ENCODE data around the gene PRKG1. TPM values are rescaled to one million over a fixed set of nuclear protein-coding genes. Genes with fewer than 3 reads are reported as not detected.

The PRKG1 gene
- total and polyA plus RNA-seq, 2 of the 4 experiments (the other 2 are of a cell fraction), result 3.5 to 18.3 TPM

GRCh38 chr10:51687296-51687695, 613.0 kb downstream of the PRKG1 start:
- BruUV-seq (replicated peaks), result no TSS peak
- peaks cover 5% of the 10 kb centered on the region; the same call in 1 of the 2 replicates for H3K4me1 ChIP-seq (ENCODE audit: control insufficient read depth, insufficient read depth, low read length)
- no peak overlapping the region for H2AFZ ChIP-seq (replicated peaks; ENCODE audit: low read length, poor library complexity)
- no peak overlapping the region for H2BK20ac ChIP-seq (ENCODE audit: low read depth, low read length)
- CTCF ChIA-PET, result no interaction called here
- H3K27ac ChIP-seq (ENCODE audit: insufficient read depth, low read length), result no peak overlapping the region
- H2BK5ac ChIP-seq (ENCODE audit: low read depth, low read length, poor library complexity, severe bottlenecking), result no peak overlapping the region
- intact Hi-C loops (cut with micrococcal nuclease), result no loop called here
- H4K8ac ChIP-seq (ENCODE audit: low read depth in 2 of 2, low read length in 2 of 2), result no peak overlapping the region
- H4K20me1 ChIP-seq (ENCODE audit: insufficient read depth, low read length), result no peaks in the 10 kb centered on the region
- H3K9ac ChIP-seq (ENCODE audit: low read depth, low read length), result no peak overlapping the region
- no peak overlapping the region for H4K91ac ChIP-seq (ENCODE audit: insufficient read depth, low read depth, low read length)
- H2AK5ac ChIP-seq (ENCODE audit: low read depth, low read length), result no peak overlapping the region
- no peak overlapping the region for H3K4ac ChIP-seq (ENCODE audit: low read depth, low read length)
- no peaks in the 10 kb centered on the region for H3K9me3 ChIP-seq (ENCODE audit: control insufficient read depth, insufficient read depth, low read length)
- peaks cover 7% of the 10 kb centered on the region; the same call in 1 of the 2 replicates for H3K9me1 ChIP-seq (ENCODE audit: insufficient read depth, low read length)
- H3K18ac ChIP-seq (ENCODE audit: low read depth, low read length), result no peak overlapping the region
- no CpG with 5 or more reads among the region's 1 CpG for WGBS, 2 experiments (ENCODE audit: extremely low coverage in 2 of 2, insufficient read length in 1 of 2)
- H3K36me3 ChIP-seq (ENCODE audit: control insufficient read depth, insufficient read depth, low read length), result no peaks in the 10 kb centered on the region
- no peak for TF ChIP-seq CHD1 (IDR thresholded peaks at IDR 0.05; ENCODE audit: low read depth, low read length)
- TF ChIP-seq RAD21 (IDR thresholded peaks at IDR 0.05; ENCODE audit: low read length), result no peak
- TF ChIP-seq CTCF (conservative IDR thresholded peaks at IDR 0.05; ENCODE audit: low read depth, low read length), result no peak
- no peak for TF ChIP-seq MAZ (IDR thresholded peaks at IDR 0.05; ENCODE audit: borderline replicate concordance, low read depth, low read length)
- no peak for TF ChIP-seq MAFK (IDR thresholded peaks at IDR 0.05; ENCODE audit: low read depth, low read length)
- no peak for TF ChIP-seq USF2 (IDR thresholded peaks at IDR 0.05; ENCODE audit: low read depth, low read length)
- TF ChIP-seq RFX5 (IDR thresholded peaks at IDR 0.05; ENCODE audit: low read depth, low read length), result no peak
- no peak for TF ChIP-seq RCOR1 (IDR thresholded peaks at IDR 0.05; ENCODE audit: insufficient replicate concordance, low read length)
- no peak for TF ChIP-seq CEBPB (IDR thresholded peaks at IDR 0.05; ENCODE audit: low read depth, low read length)
- TF ChIP-seq FOS (IDR thresholded peaks at IDR 0.05; ENCODE audit: low read depth, low read length), result no peak
- TF ChIP-seq ELK1 (IDR thresholded peaks at IDR 0.05; ENCODE audit: borderline replicate concordance, low read depth, low read length), result no peak
- no peak for TF ChIP-seq BHLHE40 (IDR thresholded peaks at IDR 0.05; ENCODE audit: low read depth, low read length)
- TF ChIP-seq NFE2L2 (IDR thresholded peaks at IDR 0.05; ENCODE audit: low read depth, low read length), result no peak
- no peak for TF ChIP-seq SMC3 (IDR thresholded peaks at IDR 0.05; ENCODE audit: low read depth, low read length)
- TF ChIP-seq MXI1 (IDR thresholded peaks at IDR 0.05; ENCODE audit: borderline replicate concordance, low read depth, low read length), result no peak
- no peak for TF ChIP-seq POLR2A (IDR thresholded peaks at IDR 0.05; ENCODE audit: low read depth, low read length)
- H3K27me3 ChIP-seq (ENCODE audit: control insufficient read depth, insufficient read depth, low read length), result no peaks in the 10 kb centered on the region
- H2AK9ac ChIP-seq (replicated peaks; ENCODE audit: low read depth, low read length, poor library complexity), result no peak overlapping the region
- H3K56ac ChIP-seq (ENCODE audit: extremely low read depth, insufficient read depth, low read length), result no peak overlapping the region
- H4K5ac ChIP-seq (ENCODE audit: low read depth, low read length), result no peak overlapping the region
- no peak overlapping the region for H3K4me2 ChIP-seq (ENCODE audit: low read depth, low read length)
- peaks cover 0 to 10% of the 10 kb centered on the region in 2 experiments; a peak in 2 of 4 replicates for H3K79me1 ChIP-seq (ENCODE audit: low read depth in 1 of 2, low read length in 2 of 2)
- no peak for ATAC-seq (ENCODE audit: low read depth)
- POLR2A ChIA-PET (ENCODE audit: unreplicated experiment), result no interaction called here
- no peak overlapping the region for H3K14ac ChIP-seq (replicated peaks; ENCODE audit: low read depth, low read length)
- H3K4me3 ChIP-seq (ENCODE audit: insufficient read depth, low read depth, low read length), result no peak overlapping the region
- H2BK120ac ChIP-seq (ENCODE audit: low read depth, low read length), result no peak overlapping the region
- no peak overlapping the region for H3K23ac ChIP-seq (ENCODE audit: low read depth, low read length)
- DNase-seq, result no peak
- in situ Hi-C loops (cut with MboI; ENCODE audit: low sequenced_read_pairs), result no loop called here
- dilution Hi-C loops (cut with HindIII; ENCODE audit: low sequenced_read_pairs, unreplicated experiment), result no loop called here
- no peak overlapping the region for H2BK15ac ChIP-seq (ENCODE audit: low read depth, low read length)
